NCI-H2227 treated with DMSO at 0.1 percent for 48 hours (cell line): ENCODE results near the gene FGF14.

ENCODE experiments used
- DNase-seq: peaks from one replicate; lab custom pipeline; 2025; lab: John Stamatoyannopoulos, UW

The FGF14 gene

DNA sequence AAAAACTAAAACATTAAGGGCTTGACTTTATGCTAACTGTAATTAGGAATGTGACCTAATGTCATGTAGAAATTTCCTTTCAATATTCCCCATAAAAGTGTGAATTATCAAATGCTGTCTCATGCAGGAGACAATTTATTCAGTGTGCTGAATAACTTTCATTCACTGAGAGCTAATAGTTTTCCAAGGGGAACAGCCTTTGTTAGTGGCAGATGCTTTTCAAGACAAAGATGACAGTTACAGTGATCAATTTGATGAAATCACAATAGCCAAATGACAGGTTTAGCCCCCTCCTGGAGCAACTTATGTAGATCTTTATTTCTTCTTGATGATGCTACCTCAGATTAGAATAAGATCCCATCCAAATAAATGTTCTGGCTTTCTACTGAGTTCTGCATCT, 673.8 kb downstream of the FGF14 start:
- no peak for DNase-seq

DNA sequence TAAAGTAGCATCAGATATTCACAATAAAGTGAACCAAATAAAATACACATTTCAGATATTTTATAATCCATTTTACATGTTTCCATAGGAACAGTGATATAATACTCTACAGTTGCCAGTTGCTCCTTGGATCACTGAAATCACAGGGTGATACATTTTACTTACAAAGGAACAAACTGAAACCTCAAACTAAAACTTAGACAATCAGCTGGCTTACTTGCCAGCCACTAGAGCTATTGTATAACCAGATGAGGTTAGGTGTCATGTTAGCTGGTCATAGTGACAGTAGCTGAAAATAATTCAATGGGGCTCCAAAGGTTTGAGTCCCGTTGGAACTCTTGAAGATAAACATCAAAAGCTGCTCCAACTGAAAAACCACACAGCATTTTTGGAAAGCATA, 674.7 kb downstream of the FGF14 start:
- no peak for DNase-seq

DNA sequence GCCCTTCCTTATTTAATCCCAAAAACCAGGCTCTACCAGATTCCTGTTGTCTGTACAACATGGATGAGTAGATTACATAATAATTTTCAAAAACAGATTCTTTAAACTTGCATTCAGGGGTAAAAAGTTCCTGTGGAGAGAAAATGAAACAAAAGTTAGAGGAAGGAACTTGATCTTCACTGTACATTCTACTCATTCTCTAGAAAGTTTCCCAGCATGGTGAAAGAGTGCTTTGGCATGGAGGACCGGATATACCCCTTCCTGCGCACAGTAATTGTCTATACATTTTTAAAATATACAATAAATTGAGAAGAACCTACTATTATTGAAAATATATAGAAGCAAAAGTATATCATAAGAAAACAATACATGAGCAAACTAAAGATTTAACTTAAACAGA, 675.2 kb downstream of the FGF14 start:
- no peak for DNase-seq

- no peak for DNase-seq
Observed at GRCh38 chr13:101718496-101718895, 683.4 kb downstream of the FGF14 start.

DNA sequence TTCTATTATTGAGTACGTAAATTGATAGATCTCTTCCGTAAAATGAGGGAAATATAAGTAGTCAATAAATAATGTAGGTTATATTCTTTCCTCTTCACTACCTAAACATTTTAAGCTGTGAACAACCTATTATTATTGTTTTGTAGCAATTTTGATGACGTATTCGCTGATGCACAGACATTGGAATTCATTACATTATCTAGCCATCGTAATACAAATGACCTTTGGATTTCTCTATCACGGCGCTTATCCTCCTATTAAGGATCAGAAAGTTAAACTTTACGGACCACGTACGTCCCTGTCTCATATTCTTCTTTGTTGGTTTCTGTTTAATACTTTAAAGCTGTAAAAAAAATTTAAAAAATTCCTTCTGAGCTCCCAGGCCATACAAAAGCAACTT, 684.5 kb downstream of the FGF14 start:
- no peak for DNase-seq

DNA sequence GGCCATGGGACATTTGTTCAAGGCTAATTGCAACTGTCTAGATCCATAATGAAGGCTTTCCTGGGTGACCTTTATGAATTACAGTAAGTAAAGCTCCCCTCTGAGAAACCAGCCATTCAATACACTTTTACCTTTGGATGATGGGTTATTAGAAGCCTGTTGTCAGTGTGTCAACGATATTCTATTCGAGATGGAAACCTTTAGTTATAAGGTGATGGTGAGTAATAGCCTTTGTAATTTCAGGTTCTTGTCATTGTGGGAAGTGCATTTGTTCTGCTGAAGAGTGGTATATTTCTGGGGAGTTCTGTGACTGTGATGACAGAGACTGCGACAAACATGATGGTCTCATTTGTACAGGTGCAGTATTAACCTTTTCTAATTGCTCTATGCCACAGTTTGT, 687.7 kb downstream of the FGF14 start:
- peak; percentile 79 for DNase-seq

- peak; percentile 7 for DNase-seq
Observed at GRCh38 chr13:101712026-101712348, 689.9 kb downstream of the FGF14 start.

DNA sequence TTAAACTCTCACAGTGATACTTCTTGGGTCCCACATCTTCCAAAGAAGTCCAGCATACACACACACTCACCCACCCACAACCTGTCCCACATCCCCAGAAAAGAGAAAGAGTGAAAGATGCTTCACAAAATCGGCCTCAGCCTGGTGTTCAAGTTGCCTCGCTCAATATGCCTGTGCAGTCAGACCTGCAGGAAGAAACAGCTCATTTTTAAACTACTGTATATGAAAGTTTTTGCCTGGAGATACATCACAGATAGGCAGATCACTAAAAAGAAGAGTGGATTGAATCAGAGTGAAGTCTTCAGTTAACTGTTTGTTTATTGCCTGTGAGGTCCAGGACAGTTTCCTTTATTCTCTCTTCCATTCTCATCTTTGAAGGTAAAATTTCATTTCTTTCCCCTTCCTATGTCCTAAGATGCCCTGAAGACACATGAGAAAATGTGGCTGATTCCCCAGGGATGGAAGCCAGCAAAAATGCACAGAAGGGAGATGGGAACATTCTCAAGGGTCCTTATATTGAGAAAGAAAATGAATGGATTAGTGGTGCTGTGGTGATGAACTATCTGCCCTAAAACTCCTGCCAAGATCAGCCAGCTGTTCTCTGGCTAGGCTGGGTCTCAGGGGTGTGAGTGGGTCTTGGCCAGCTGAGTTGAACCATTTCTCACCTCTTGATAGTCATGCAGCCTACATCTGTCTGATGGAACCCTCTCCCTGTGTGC, 690.4 kb downstream of the FGF14 start:
- no peak for DNase-seq

DNA sequence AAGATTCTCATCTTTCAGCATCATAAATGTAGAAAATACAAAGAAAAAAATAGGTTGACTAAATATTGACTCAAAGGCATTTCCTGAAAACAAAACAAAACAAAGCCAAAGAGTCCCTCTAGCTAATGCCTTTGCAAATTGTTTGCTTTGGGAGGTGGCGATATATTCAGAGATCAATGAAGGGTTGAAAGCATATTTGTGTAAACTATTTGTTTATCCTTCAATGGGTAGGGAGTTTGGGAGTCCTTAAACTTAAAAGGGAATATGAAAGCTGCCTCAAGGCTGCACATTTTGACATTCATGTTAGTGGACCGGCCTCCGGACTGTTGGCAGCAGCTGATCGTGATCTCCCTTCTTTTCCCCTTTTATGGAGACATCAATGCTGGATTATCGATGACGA, 691.9 kb downstream of the FGF14 start:
- no peak for DNase-seq

GRCh38 chr13:101708115-101708514, 693.7 kb downstream of the FGF14 start:
- no peak for DNase-seq

DNA sequence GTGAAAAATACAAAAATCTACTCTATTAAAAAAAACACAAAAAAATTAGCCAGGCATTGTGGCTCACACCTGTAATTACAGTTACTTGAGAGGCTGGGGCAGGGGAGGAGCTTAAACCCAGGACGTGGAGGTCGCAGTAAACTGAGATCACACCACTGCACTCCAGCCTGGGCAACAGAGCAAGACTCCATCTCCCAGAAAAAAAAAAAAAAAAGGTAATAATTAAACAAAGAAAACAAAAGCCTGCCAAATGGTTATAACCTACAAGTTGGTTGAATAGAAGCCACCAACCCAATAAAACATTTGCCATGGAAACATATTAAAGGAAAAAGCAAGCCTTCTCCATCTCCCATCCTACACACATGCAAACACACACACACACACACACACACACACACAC, 694.2 kb downstream of the FGF14 start:
- no peak for DNase-seq

GRCh38 chr13:101706651-101707050, 695.2 kb downstream of the FGF14 start:
- DNase-seq: no peak

DNA sequence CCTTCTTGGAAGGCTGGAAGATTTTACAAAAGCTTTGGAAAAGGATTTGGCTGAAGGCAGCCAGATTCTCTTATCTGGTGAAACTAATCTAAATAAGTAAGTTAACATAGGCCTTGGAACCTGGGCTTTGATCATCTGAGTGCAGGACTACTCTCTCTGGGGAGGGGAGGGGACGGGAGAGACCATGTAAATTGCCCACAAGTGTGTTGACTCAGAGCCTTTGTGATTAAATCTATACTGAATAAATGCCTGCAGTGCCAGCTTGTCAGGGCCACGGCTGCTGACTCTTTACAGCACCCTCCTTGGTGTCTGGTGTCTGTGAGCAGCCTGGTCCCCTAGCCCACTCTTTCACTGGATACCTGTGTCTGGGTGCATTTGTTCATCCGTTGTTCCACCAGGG, 698.0 kb downstream of the FGF14 start:
- DNase-seq: no peak

DNA sequence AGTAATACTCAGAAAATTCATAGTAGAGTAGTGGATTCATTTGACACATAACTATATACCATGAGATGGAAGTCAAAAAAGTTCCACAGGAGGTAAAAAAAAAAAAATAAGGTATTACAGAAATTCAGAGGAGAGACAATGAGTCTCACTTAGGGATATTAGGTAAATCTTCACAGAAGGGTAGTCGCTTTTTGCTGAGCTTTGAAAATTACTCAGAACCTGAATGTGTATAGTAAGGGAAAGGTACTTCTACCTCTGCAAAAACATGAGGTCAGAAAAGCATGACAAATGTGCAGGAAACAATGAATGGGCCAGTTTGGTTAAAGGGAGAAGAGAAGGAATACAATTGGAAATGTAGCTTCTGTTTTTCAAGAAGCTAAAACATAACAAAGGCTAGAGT, 698.8 kb downstream of the FGF14 start:
- DNase-seq: no peak

- no peak for DNase-seq
Observed at GRCh38 chr13:101700598-101700997, 701.2 kb downstream of the FGF14 start.

GRCh38 chr13:101698400-101698799, 703.4 kb downstream of the FGF14 start:
- no peak for DNase-seq

GRCh38 chr13:101697745-101698144, 704.1 kb downstream of the FGF14 start:
- no peak for DNase-seq

GRCh38 chr13:101695870-101696516, 705.9 kb downstream of the FGF14 start:
- DNase-seq: no peak

- DNase-seq: peak; percentile 57
Observed at GRCh38 chr13:101691341-101691860, 710.4 kb downstream of the FGF14 start.

GRCh38 chr13:101690871-101691270, 711.0 kb downstream of the FGF14 start:
- no peak for DNase-seq

DNA sequence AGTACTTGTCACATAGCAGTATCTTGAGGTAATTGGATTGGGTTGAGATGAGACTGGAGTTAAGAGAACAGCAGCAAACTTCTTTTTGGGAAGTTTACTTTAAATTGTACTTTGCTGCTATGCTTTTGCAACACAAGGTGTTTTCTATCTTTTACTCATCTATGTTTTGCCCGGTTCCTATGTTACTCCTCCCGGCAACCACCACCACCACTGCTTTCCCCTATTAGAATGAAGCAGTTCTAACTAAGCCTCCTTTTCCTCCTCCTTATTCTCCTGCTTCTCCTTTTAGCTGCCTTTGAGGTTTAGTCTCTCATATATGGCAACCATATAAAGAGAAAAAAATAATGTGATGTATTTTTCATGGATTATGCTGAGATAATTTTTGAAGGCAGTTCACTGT, 715.8 kb downstream of the FGF14 start:
- DNase-seq: no peak

DNA sequence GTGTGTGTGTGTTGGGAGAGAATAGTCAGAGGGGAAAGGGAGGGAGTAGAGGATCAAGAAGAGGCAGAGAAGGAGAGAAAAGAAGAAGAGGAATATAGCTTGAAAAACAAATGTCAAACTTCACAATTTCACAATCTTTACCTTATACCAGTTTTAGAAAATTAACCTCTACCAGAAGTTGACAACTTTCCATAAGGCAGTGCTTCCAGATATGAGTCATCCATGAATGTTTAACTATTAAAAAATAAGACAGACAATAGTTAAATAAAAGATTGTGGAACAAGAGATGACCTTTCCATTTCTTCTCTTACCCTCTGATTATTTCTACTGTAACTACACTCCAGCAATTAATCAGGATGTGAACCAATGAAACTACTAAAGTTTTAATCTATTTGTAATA, 720.0 kb downstream of the FGF14 start:
- no peak for DNase-seq

DNA sequence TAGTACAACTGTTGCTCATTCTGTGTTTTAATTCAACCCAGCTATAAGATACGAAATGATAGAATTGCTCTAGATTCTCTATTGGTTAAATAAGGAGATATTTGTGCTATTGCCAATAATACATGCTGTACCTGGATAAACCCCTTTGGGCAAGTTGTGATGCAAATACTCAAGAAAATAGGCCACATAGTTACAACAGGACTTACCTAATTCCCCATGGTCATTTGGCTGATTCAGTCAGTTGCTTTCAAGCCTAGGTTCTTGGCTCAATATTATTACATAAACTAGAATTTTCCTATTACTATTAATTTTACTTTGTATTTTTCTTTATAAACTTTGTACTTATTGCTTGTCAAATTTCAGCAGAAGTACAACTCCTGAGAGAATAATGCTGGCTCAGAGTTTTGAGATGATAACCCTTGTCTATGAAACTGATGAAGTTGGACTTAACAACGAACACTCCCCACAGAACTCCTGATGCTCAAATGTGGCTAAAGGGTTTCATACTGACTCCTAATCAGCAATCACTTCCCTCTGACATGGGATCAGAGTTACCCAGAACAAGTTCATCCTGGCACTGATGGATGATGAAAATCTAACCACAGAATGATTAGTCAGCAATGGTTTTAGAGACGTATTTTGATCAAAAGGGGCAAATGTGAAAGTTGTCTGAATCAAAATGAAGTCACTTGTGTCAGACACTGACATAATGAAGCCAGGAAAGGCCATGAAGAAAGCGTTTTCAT, 728.3 kb downstream of the FGF14 start:
- no peak for DNase-seq
